ENCODE measurements around the gene PPP4R4.

DNA sequence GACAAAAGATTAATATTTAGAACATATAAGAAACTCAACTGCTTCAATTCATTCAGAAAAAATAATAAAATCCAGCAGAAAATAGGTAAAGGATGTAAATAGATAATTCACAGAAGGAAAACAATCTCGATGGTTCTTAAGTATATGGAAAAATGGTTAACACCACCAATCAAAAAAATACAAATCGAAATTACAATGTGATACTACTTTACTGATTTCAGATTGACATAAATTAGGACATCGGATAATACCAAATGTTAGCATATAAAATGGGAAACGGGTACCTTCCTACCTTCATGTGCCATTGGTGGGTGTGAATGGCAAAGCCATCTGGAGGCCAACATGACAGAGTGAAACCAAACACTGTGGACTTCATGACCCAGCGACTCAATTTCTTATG, 1.6 kb upstream of the PPP4R4 start:
- TF ChIP-seq, protein P1, sequence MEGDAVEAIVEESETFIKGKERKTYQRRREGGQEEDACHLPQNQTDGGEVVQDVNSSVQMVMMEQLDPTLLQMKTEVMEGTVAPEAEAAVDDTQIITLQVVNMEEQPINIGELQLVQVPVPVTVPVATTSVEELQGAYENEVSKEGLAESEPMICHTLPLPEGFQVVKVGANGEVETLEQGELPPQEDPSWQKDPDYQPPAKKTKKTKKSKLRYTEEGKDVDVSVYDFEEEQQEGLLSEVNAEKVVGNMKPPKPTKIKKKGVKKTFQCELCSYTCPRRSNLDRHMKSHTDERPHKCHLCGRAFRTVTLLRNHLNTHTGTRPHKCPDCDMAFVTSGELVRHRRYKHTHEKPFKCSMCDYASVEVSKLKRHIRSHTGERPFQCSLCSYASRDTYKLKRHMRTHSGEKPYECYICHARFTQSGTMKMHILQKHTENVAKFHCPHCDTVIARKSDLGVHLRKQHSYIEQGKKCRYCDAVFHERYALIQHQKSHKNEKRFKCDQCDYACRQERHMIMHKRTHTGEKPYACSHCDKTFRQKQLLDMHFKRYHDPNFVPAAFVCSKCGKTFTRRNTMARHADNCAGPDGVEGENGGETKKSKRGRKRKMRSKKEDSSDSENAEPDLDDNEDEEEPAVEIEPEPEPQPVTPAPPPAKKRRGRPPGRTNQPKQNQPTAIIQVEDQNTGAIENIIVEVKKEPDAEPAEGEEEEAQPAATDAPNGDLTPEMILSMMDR (conservative IDR thresholded peaks at IDR 0.05), result no peak
- no peak for TF ChIP-seq EZH2 (IDR thresholded peaks at IDR 0.05; ENCODE audit: low read depth)

All from PC-9 (cell line).